A549 (cell line): Measurements from ENCODE around the gene ITPKB.

ENCODE experiments used
- BHLHE40 ChIP-seq: IDR thresholded peaks from 2 replicates; pipeline ENCODE4 v1.6.1; 2012; ENCODE audit warnings: low read depth, low read length, inconsistent platforms
- CBX2 ChIP-seq: fragments of 200-600 bp; sonication (generic); IDR thresholded peaks from 2 replicates; pipeline ENCODE4 v1.6.1; 2016; ENCODE audit warnings: low read depth, mild to moderate bottlenecking, borderline replicate concordance
- CBX8 ChIP-seq: fragments of 200-600 bp; sonication (generic); IDR thresholded peaks from 2 replicates; pipeline ENCODE4 v1.6.1; 2016
- ELK1 ChIP-seq: fragments of 150-350 bp; IDR thresholded peaks from 2 replicates; pipeline ENCODE4 v1.6.1; 2014; ENCODE audit warnings: low read depth, mild to moderate bottlenecking, low read length
- EP300 ChIP-seq, 2 experiments: fragments of >200 bp; sonication (Bioruptor Twin); formaldehyde crosslinking; IDR thresholded peaks; 2 replicates in 1 of 2; 3 replicates in 1 of 2; pipeline ENCODE4 v1.6.1; 2016 to 2017
- MAZ ChIP-seq: fragments of 150-350 bp; IDR thresholded peaks from 2 replicates; pipeline ENCODE4 v1.6.1; 2014; ENCODE audit warnings: antibody characterized with exemption, low read depth, low read length, borderline replicate concordance
- POLR2A ChIP-seq: IDR thresholded peaks from 2 replicates; pipeline ENCODE4 v1.6.1; 2012; ENCODE audit warnings: mild to moderate bottlenecking, low read length
- RFX5 ChIP-seq: fragments of 450-650 bp; IDR thresholded peaks from 2 replicates; pipeline ENCODE4 v1.7.1; 2014; ENCODE audit warnings: antibody characterized with exemption, mild to moderate bottlenecking, moderate library complexity
- SMC3 ChIP-seq: fragments of >200 bp; sonication (Bioruptor Twin); formaldehyde crosslinking; IDR thresholded peaks from 3 replicates; pipeline ENCODE4 v1.6.1; 2018; ENCODE audit warnings: inconsistent platforms
- TFCP2L1 ChIP-seq: fragments of 250-450 bp; sonication (Bioruptor Pico); IDR thresholded peaks from 2 replicates; pipeline ENCODE4 v1.5.0; 2021; ENCODE audit warnings: mild to moderate bottlenecking
- TP53 ChIP-seq: fragments of 250-450 bp; sonication (Bioruptor Pico); IDR thresholded peaks from 2 replicates; pipeline ENCODE4 v1.5.0; 2021; ENCODE audit warnings: mild to moderate bottlenecking, moderate library complexity
- TF ChIP-seq, protein P1 (sequence below): fragments of >200 bp; sonication (Bioruptor Twin); formaldehyde crosslinking; IDR thresholded peaks from 3 replicates; pipeline ENCODE4 v1.5.1; 2016

- TF ChIP-seq CBX2 (no peak), CBX8 (no peak), TP53 (CRISPR knock-in tag) (no peak), RFX5 (no peak), EP300 (IDR thresholded peaks at IDR 0.05) (no peak), ELK1 (no peak), MAZ (no peak), BHLHE40 (no peak), TFCP2L1 (CRISPR knock-in tag) (no peak), POLR2A (no peak), SMC3 (no peak)
- TF ChIP-seq, protein P1, sequence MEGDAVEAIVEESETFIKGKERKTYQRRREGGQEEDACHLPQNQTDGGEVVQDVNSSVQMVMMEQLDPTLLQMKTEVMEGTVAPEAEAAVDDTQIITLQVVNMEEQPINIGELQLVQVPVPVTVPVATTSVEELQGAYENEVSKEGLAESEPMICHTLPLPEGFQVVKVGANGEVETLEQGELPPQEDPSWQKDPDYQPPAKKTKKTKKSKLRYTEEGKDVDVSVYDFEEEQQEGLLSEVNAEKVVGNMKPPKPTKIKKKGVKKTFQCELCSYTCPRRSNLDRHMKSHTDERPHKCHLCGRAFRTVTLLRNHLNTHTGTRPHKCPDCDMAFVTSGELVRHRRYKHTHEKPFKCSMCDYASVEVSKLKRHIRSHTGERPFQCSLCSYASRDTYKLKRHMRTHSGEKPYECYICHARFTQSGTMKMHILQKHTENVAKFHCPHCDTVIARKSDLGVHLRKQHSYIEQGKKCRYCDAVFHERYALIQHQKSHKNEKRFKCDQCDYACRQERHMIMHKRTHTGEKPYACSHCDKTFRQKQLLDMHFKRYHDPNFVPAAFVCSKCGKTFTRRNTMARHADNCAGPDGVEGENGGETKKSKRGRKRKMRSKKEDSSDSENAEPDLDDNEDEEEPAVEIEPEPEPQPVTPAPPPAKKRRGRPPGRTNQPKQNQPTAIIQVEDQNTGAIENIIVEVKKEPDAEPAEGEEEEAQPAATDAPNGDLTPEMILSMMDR = no peak
These were observed 88.7 kb downstream of the ITPKB start for GRCh38 chr1:226650236-226650841.
